SK-N-SH (cell line): ENCODE measurements around the gene SERTM1. TPM values are rescaled to one million over a fixed set of nuclear protein-coding genes. Genes with fewer than 3 reads are reported as not detected.

Source experiments
- CTCF ChIA-PET: fragments of 300-600, 350-600 bp; formaldehyde crosslinking; extraction: SDS; loops from one replicate; lab custom pipeline; 2021; lab: Yijun Ruan, JAX
- POLR2A ChIA-PET: fragments of 350-600 bp; sonication (Branson Sonifier 250); formaldehyde crosslinking; extraction: SDS; loops from one replicate; lab custom pipeline; 2020; ENCODE audit warnings: antibody characterized with exemption, inconsistent platforms; lab: Yijun Ruan, JAX
- DNase-seq: peaks from one replicate; pipeline ENCODE4 v3.0.0; 2012
- H2AFZ ChIP-seq: fragments of 200-600 bp; sonication (generic); 2 replicates; pipeline ENCODE4 v1.8.1; 2016; ENCODE audit warnings: antibody characterized with exemption, mild to moderate bottlenecking, low read depth
- H3F3A ChIP-seq: fragments of 200-600 bp; sonication (generic); replicated peaks from 2 replicates; pipeline ENCODE3; 2016; ENCODE audit warnings: antibody characterized with exemption, mild to moderate bottlenecking; ENCODE audit not compliant: insufficient read depth
- H3K27ac ChIP-seq, 2 experiments: fragments of 200-500 bp in 1 of 2; fragments of 200-600 bp in 1 of 2; sonication (Bioruptor generic) in 1 of 2; sonication (generic), shearing (Covaris generic) in 1 of 2; 2 replicates each; pipeline versions ENCODE4 v1.5.1 to v1.6.1; 2014 to 2016; ENCODE audit warnings: low read depth in 2 of 2, inconsistent platforms in 1 of 2, low read length in 1 of 2, mild to moderate bottlenecking in 1 of 2, mixed read lengths in 1 of 2
- H3K27me3 ChIP-seq: fragments of 200-600 bp; sonication (generic), shearing (Covaris generic); 2 replicates; pipeline ENCODE4 v1.6.1; 2016; ENCODE audit warnings: mixed run types; ENCODE audit not compliant: insufficient read depth
- H3K36me3 ChIP-seq, 2 experiments: fragments of 200-500 bp in 1 of 2; fragments of 200-600 bp in 1 of 2; sonication (Bioruptor generic) in 1 of 2; sonication (generic) in 1 of 2; replicated peaks in 1 of 2; 2 replicates each; pipeline versions ENCODE3 to v1.5.1; 2014 to 2016; ENCODE audit warnings: low read length in 1 of 2, mild to moderate bottlenecking in 1 of 2; ENCODE audit not compliant: insufficient read depth in 2 of 2, control insufficient read depth in 1 of 2
- H3K4me1 ChIP-seq, 2 experiments: fragments of 200-500 bp in 1 of 2; fragments of 200-600 bp in 1 of 2; sonication (Bioruptor generic) in 1 of 2; sonication (generic), shearing (Covaris generic) in 1 of 2; 2 replicates each; pipeline versions ENCODE4 v1.5.1 to v1.6.1; 2014 to 2016; ENCODE audit warnings: low read depth in 1 of 2, low read length in 1 of 2, mixed run types in 1 of 2; ENCODE audit not compliant: insufficient read depth in 2 of 2, control insufficient read depth in 1 of 2
- H3K4me2 ChIP-seq: fragments of 200-600 bp; sonication (generic), shearing (Covaris generic); 2 replicates; pipeline ENCODE4 v1.6.1; 2017; ENCODE audit warnings: mixed run types
- H3K4me3 ChIP-seq, 2 experiments: fragments of 200-500 bp in 1 of 2; fragments of 200-600 bp in 1 of 2; sonication (Bioruptor generic) in 1 of 2; sonication (generic), shearing (Covaris generic) in 1 of 2; 2 replicates each; pipeline versions ENCODE4 v1.5.1 to v1.8.1; 2014 to 2016; ENCODE audit warnings: low read depth in 2 of 2, inconsistent platforms in 1 of 2, low read length in 1 of 2, mild to moderate bottlenecking in 1 of 2, mixed read lengths in 1 of 2, moderate library complexity in 1 of 2
- H3K79me2 ChIP-seq: fragments of 200-600 bp; sonication (generic); 2 replicates; pipeline ENCODE4 v1.8.1; 2017; ENCODE audit warnings: mild to moderate bottlenecking; ENCODE audit not compliant: insufficient read depth
- H3K9ac ChIP-seq: fragments of 200-600 bp; sonication (generic); 2 replicates; pipeline ENCODE4 v1.6.1; 2017; ENCODE audit warnings: mixed run types
- H3K9me2 ChIP-seq: fragments of 200-600 bp; sonication (generic); 2 replicates; pipeline ENCODE4 v1.6.1; 2017; ENCODE audit warnings: mixed run types
- H3K9me3 ChIP-seq: fragments of 200-600 bp; sonication (generic); 2 replicates; pipeline ENCODE4 v1.6.1; 2017; ENCODE audit warnings: mixed run types, mild to moderate bottlenecking, moderate library complexity
- H4K20me1 ChIP-seq: fragments of 200-600 bp; sonication (generic); 2 replicates; pipeline ENCODE4 v1.6.1; 2017; ENCODE audit warnings: mild to moderate bottlenecking, mixed run types; ENCODE audit not compliant: insufficient read depth
- ELF1 ChIP-seq: IDR thresholded peaks from 2 replicates; pipeline ENCODE4 v1.4.0; 2012
- EP300 ChIP-seq, 2 experiments: IDR thresholded peaks; 2 replicates each; pipeline versions ENCODE4 v1.4.0 to v1.6.1; 2012; ENCODE audit warnings: borderline replicate concordance in 1 of 2, low read depth in 1 of 2, low read length in 1 of 2
- EZH2phosphoT487 ChIP-seq: fragments of 200-600 bp; sonication (generic); IDR thresholded peaks from 2 replicates; pipeline ENCODE4 v1.6.1; 2017; ENCODE audit warnings: low read depth, mixed run types, mild to moderate bottlenecking, antibody characterized with exemption, moderate library complexity, borderline replicate concordance
- FOSL2 ChIP-seq: IDR thresholded peaks from 2 replicates; pipeline ENCODE4 v1.4.0; 2012; ENCODE audit warnings: low read depth, mild to moderate bottlenecking, moderate library complexity, borderline replicate concordance
- FOXJ3 ChIP-seq: sonication (generic); formaldehyde crosslinking; IDR thresholded peaks from 2 replicates; pipeline ENCODE4 v1.5.1; 2020; ENCODE audit warnings: mild to moderate bottlenecking, missing genetic modification reagents
- FOXM1 ChIP-seq: IDR thresholded peaks from 2 replicates; pipeline ENCODE4 v1.4.0; 2012; ENCODE audit warnings: low read depth, mild to moderate bottlenecking
- GABPA ChIP-seq: IDR thresholded peaks from 2 replicates; pipeline ENCODE4 v1.4.0; 2012; ENCODE audit warnings: low read depth, mild to moderate bottlenecking
- IRF3 ChIP-seq: fragments of 150-350 bp; IDR thresholded peaks from 2 replicates; pipeline ENCODE4 v1.6.1; 2016; ENCODE audit warnings: mild to moderate bottlenecking, low read depth, low read length
- MAX ChIP-seq: IDR thresholded peaks from 2 replicates; pipeline ENCODE4 v1.4.0; 2012; ENCODE audit warnings: low read depth
- NFIC ChIP-seq: IDR thresholded peaks from 2 replicates; pipeline ENCODE4 v1.4.0; 2012; ENCODE audit warnings: borderline replicate concordance
- TAF1 ChIP-seq: IDR thresholded peaks from 2 replicates; pipeline ENCODE4 v1.6.1; 2012; ENCODE audit warnings: low read depth, mild to moderate bottlenecking, low read length, moderate library complexity, borderline replicate concordance
- ZBTB33 ChIP-seq: IDR thresholded peaks from 2 replicates; pipeline ENCODE4 v1.4.0; 2012; ENCODE audit warnings: low read depth, borderline replicate concordance
- WGBS: methylation state at CpG from one replicate; pipeline ENCODE4 v1.1.6; 2017; ENCODE audit warnings: low lambda C conversion rate; 5-methylcytosine and 5-hydroxymethylcytosine counted together
- polyA plus RNA-seq, 3 experiments: library from polyadenylated mRNA; depleted of rRNA; stranded (reverse); fragments of >200 nt; gene quantifications; 2 replicates each; pipeline ENCODE4 v1.2.3, GENCODE V29; 2012
- TF ChIP-seq, protein P1 (sequence below): fragments of 200-600 bp; sonication (generic); IDR thresholded peaks from 2 replicates; pipeline ENCODE4 v1.6.1; 2017; ENCODE audit warnings: antibody characterized with exemption, mild to moderate bottlenecking, moderate library complexity
- TF ChIP-seq, protein P2 (sequence below): fragments of 150-350 bp; IDR thresholded peaks from 2 replicates; pipeline ENCODE4 v1.6.1; 2017; ENCODE audit warnings: antibody characterized with exemption, low read length, low read depth, borderline replicate concordance

The SERTM1 gene
- polyA plus RNA-seq, 1 of the 3 experiments (the other 2 are of a cell fraction), result 0.05 TPM

GRCh38 chr13:36700170-36700569 is 26.4 kb downstream of the SERTM1 start (continued):
- TF ChIP-seq, protein P1, sequence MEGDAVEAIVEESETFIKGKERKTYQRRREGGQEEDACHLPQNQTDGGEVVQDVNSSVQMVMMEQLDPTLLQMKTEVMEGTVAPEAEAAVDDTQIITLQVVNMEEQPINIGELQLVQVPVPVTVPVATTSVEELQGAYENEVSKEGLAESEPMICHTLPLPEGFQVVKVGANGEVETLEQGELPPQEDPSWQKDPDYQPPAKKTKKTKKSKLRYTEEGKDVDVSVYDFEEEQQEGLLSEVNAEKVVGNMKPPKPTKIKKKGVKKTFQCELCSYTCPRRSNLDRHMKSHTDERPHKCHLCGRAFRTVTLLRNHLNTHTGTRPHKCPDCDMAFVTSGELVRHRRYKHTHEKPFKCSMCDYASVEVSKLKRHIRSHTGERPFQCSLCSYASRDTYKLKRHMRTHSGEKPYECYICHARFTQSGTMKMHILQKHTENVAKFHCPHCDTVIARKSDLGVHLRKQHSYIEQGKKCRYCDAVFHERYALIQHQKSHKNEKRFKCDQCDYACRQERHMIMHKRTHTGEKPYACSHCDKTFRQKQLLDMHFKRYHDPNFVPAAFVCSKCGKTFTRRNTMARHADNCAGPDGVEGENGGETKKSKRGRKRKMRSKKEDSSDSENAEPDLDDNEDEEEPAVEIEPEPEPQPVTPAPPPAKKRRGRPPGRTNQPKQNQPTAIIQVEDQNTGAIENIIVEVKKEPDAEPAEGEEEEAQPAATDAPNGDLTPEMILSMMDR, result no peak
- TF ChIP-seq TAF1 (no peak), ZBTB33 (no peak), IRF3 (no peak), MAX (no peak), FOXJ3 (CRISPR knock-in tag) (no peak), ELF1 (no peak), GABPA (no peak), EP300 (IDR thresholded peaks at IDR 0.05; ENCODE audit: borderline replicate concordance in 1 of 2, low read depth in 1 of 2, low read length in 1 of 2) (no peak), NFIC (no peak)

DNA sequence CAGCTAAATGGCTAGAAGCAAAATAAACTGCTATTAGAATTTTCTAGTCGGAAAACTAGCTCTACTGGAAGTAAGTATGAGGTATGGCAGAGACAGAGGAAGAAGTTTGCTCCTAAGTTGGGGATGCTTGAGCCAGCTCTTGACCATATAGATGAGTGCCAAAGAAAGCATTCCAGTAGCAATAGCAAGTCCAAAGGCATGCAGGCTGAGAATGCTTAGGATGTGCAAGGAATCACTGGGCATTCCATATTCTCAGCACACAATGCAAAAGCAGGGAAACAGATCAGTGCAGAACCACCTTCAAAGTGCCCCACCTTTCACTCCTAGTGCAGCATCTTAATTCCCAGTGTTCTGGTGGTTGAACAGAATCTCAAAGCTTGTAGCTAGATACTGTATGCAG is 32.9 kb downstream of the SERTM1 start:
- TF ChIP-seq GABPA (no peak), EZH2phosphoT487 (no peak), FOSL2 (no peak), FOXM1 (no peak), NFIC (peak; percentile 46; the same call in 1 of the 2 replicates)
- TF ChIP-seq, protein P2, sequence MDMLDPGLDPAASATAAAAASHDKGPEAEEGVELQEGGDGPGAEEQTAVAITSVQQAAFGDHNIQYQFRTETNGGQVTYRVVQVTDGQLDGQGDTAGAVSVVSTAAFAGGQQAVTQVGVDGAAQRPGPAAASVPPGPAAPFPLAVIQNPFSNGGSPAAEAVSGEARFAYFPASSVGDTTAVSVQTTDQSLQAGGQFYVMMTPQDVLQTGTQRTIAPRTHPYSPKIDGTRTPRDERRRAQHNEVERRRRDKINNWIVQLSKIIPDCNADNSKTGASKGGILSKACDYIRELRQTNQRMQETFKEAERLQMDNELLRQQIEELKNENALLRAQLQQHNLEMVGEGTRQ, result no peak
- Histone ChIP-seq H3K4me2 (peak overlapping the region; percentile 59), H3K4me1 (peaks cover 0 to 11% of the 10 kb centered on the region in 2 experiments; a peak in 2 of 4 replicates), H3K9me2 (no peaks in the 10 kb centered on the region), H3K36me3 (no peaks in the 10 kb centered on the region), H4K20me1 (no peaks in the 10 kb centered on the region), H3K9ac (no peak overlapping the region), H3K4me3 (peak overlapping the region in 1 of 2 experiments; percentile 31; a peak in 1 of 4 replicates), H2AFZ (peak overlapping the region; percentile 64; the same call in 1 of the 2 replicates), H3K27me3 (no peaks in the 10 kb centered on the region), H3K27ac (peak overlapping the region in 1 of 2 experiments; percentile 45; a peak in 1 of 4 replicates), H3K9me3 (no peaks in the 10 kb centered on the region), H3F3A (peaks cover 6% of the 10 kb centered on the region), H3K79me2 (no peaks in the 10 kb centered on the region)
- DNase-seq, result no peak
- ChIA-PET POLR2A (no interaction called here), CTCF (no interaction called here)
- 6% methylated on average over 1 of the region's 1 CpG for WGBS
